ENCODE data around the gene TPH1.

TPH1 gene

DNA sequence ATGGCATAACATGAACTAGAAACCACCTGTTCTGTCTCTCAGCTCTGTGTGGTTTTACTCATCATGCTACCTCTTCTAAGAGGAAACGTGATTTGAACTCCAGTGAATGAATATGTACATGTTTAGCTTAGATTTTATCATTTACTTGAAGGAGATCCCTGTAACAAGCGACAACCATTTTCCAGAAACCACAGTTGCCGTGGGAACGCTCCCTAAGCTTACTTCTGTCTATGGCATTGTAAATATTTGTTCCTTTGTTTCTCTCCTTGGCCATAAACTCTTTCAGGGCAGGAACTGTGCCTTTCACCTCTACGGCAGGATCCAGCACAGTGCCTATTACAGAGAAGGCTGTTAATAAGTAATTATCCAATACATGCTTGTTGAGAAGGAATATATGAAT is 17.1 kb upstream of the TPH1 start:
- TF ChIP-seq POLR2A (IDR thresholded peaks at IDR 0.05; ENCODE audit: low read length), result no peak
- no peak for TF ChIP-seq GATA1 (IDR thresholded peaks at IDR 0.05; ENCODE audit: low read depth, low read length)
- DNase-seq, result no peak

DNA sequence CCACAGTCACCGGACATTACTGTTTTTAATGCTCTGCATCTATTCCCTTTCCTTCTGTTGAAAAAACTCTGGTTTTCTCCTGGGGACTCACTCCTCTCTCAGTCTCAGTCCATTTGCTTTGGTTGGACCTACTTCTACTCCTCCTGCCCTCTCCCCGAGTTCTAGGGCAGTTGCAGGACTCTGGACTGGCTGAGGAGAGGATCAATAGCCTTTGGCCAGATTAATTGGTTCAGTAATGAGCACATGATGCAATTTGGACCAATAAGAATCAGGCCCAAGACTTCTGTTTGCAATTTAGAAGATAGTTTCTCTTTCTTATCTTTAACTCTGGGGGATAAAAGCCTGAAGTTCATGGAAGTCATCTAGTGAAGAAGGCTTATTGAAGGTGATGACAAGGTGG is 15.3 kb upstream of the TPH1 start:
- no peak for DNase-seq
- no peak for TF ChIP-seq GATA1 (IDR thresholded peaks at IDR 0.05; ENCODE audit: low read depth, low read length)
- TF ChIP-seq POLR2A (IDR thresholded peaks at IDR 0.05; ENCODE audit: low read length), result no peak

DNA sequence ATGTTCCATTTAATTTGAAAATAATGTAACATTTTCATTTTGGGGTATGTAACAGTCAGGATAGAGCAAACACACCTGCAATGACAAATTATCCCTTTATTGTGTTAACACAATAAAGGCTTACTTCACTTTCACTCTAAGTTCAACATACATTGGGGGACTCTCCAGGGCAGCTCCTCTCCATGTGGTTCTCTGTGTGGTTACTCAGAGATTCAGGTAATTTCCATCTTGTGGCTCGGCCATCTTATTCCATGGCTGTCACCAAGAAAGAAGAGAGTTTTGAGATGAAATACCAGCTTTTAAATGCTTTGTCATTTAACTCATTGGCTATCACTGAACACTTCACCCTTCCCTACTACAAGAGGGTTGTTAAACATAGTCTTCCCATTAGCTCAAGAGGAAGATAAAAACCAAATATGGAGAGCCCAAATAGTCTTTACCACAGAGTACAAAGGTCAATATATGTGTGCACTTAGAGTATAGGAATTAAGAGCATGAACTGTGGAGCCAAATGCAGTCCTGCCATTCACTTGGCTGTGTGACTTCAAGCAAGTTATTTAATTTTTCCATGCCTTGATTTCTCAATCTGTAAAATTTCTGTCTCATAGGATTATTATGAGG is 10.6 kb upstream of the TPH1 start:
- no peak for TF ChIP-seq GATA1 (IDR thresholded peaks at IDR 0.05; ENCODE audit: low read depth, low read length)
- no peak for TF ChIP-seq POLR2A (IDR thresholded peaks at IDR 0.05; ENCODE audit: low read length)
- no peak for DNase-seq

DNA sequence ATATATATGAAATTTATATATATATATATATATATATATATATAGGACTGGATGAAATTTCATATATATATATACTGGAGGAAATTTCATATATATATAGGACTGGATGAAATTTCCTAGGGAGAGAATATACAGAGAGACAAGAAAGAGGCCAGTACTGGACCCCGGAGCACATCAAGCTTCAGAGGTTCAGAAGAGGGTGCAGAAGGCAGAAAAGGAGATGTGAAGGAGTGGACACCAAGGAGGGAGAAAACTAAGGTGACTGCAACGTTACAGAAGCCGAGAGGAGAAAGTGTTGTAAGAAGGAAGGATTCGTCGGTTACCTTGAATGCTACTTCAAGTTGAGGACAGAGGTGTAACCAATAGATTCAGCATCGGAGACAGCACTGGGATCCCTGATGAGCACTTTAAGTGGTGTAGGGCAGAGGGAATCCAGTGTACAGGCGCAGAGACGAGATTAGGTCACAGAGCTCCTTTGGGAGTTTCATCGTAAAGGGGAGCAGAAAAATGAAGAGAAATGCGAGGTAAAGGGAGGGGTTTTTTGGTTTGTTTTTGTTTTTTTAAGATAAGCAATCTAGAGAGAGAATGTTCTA is 8.5 kb upstream of the TPH1 start:
- no peak for DNase-seq
- TF ChIP-seq GATA1 (IDR thresholded peaks at IDR 0.05; ENCODE audit: low read depth, low read length) (no peak), POLR2A (IDR thresholded peaks at IDR 0.05; ENCODE audit: low read length) (no peak)

DNA sequence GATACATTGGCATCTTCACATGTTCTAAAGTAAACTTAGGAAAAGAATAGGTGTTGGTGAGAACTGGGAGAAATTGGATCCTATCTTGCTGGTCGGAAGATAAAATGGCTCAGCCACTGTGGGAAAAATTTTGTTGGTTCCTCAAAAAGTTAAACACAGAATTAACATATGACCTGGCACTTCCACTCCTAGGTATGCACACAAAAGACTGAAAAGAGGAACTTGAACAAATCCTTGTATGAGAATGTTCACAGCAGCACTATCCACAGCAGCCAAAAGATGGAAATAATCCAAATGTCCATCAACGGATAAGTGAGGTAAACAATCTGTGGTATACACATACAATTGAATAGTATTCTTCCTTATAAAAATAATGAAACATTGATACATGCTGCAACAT is 4.8 kb upstream of the TPH1 start:
- no peak for DNase-seq
- TF ChIP-seq POLR2A (IDR thresholded peaks at IDR 0.05; ENCODE audit: low read length) (no peak), GATA1 (IDR thresholded peaks at IDR 0.05; ENCODE audit: low read depth, low read length) (no peak)

DNA sequence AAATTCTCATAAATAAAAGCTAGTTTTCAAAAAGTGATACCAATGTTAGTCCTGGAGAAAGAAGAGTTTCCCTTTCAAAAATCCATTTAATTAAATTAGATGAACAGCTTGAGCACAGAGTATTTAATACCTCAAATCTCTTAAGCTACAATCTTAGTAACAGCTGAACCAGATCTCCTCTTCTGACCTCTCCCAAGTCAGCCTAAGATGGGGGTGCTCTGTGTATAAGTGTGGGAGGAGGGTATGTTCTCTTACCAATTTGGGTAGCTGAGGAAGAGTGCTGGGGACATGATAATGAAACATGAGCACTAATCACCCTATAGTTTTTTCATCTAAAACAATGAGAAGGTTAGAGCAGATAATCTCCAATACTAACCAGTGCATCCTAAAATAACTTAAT is 9.6 kb downstream of the TPH1 start:
- TF ChIP-seq GATA1 (IDR thresholded peaks at IDR 0.05; ENCODE audit: low read depth, low read length) (no peak), POLR2A (IDR thresholded peaks at IDR 0.05; ENCODE audit: low read length) (no peak)
- no peak for DNase-seq

DNA sequence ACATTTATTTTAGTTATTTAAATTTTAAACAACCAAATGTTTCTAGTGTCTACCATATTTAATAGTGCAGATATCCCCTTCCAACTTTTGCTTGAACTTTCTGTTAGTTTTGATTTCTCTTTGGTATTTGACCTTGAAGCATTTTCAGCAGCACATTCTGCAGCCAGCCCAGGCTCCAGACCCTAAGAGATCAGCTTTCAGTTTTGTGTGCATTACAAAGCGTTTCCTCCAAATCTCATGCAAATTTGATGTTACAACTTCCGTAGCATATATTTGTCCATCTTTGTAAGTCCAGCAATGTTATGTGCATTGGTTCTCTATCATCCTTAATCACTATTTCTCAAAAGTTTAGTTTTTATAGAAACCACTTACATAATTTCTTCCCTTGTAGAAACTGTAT is 18.6 kb downstream of the TPH1 start:
- TF ChIP-seq GATA1 (IDR thresholded peaks at IDR 0.05; ENCODE audit: low read depth, low read length) (no peak), POLR2A (IDR thresholded peaks at IDR 0.05; ENCODE audit: low read length) (no peak)
- DNase-seq, result no peak

DNA sequence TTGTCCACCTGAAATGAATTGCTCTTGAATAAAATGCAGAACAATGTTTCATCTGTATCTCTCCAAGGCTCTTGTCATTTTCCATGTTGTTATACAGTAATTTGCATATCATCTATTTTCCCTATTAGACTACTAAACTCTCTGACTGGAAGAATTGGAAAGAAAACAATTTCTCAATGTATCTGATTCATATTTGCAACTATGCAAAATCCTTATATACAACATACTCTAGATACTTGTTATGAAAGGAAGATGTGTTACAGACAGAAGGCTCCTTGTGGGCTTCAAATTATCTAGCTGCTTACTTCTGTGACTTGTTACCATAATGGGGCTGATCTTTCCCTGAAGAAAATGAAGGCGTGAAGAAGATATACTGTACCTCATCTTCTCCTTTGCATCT is 23.6 kb downstream of the TPH1 start:
- TF ChIP-seq GATA1 (IDR thresholded peaks at IDR 0.05; ENCODE audit: low read depth, low read length) (no peak), POLR2A (IDR thresholded peaks at IDR 0.05; ENCODE audit: low read length) (no peak)
- DNase-seq, result no peak

DNA sequence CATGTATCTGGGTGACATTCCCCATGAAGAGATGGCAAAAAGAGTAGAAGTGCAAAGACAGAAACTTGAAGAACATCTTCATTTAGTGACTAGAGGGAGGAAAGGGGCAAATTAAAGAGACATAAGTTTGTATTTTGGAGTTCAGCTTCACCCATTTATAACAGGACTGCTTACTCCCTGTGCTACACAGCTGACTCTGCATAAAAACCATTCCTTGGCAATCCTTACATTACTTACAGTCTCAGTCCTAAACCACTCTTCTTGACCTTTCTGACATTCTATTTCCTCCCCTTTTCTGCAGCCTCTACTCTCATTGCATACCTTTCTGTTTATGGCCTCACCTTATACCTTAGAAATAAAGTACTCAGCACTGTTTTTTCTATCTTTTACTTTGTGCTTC is 26.4 kb downstream of the TPH1 start:
- TF ChIP-seq POLR2A (IDR thresholded peaks at IDR 0.05; ENCODE audit: low read length), result no peak
- TF ChIP-seq GATA1 (IDR thresholded peaks at IDR 0.05; ENCODE audit: low read depth, low read length), result no peak
- DNase-seq, result no peak

DNA sequence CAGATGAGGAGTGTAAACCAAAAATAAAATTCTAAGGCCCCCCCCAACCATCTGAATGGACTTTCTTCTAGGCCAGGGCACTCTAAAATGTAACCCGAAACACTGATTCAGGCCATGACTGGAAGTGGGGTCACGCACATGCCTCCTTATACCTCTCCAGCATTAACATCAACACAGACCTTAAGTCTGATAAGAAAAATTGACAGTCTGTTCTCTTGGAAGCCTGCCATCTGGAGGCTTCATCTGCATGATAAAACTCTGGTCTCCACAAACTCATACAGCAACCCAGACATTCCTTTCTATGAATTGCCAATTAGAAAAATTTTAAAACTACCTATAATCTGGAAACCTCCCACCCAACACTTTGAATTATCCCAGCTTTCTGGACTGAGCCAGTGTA is 29.3 kb downstream of the TPH1 start:
- DNase-seq, result peak; percentile 77 to 88
- no peak for TF ChIP-seq GATA1 (IDR thresholded peaks at IDR 0.05; ENCODE audit: low read depth, low read length)
- no peak for TF ChIP-seq POLR2A (IDR thresholded peaks at IDR 0.05; ENCODE audit: low read length)

DNA sequence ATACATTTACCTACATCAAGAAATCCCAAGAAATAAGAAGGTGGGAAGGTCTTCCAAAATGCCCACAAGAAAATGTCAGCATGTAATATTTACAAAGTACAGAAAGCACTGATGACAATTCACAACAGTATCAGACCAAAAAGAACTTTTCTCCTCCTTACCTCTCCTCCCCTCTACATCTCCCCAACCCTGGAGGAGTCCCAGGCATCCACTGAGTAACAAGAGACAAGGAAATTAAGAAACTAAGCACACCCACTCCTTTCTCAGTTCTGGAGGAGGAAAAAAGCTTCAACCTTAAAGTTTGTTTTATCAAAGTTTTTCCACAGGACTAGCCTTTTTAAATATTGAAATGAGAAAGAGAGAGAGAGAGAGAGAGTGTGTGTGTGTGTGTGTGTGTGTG is 31.2 kb downstream of the TPH1 start:
- DNase-seq, result no peak
- TF ChIP-seq GATA1 (IDR thresholded peaks at IDR 0.05; ENCODE audit: low read depth, low read length), result no peak
- TF ChIP-seq POLR2A (IDR thresholded peaks at IDR 0.05; ENCODE audit: low read length), result no peak

DNA sequence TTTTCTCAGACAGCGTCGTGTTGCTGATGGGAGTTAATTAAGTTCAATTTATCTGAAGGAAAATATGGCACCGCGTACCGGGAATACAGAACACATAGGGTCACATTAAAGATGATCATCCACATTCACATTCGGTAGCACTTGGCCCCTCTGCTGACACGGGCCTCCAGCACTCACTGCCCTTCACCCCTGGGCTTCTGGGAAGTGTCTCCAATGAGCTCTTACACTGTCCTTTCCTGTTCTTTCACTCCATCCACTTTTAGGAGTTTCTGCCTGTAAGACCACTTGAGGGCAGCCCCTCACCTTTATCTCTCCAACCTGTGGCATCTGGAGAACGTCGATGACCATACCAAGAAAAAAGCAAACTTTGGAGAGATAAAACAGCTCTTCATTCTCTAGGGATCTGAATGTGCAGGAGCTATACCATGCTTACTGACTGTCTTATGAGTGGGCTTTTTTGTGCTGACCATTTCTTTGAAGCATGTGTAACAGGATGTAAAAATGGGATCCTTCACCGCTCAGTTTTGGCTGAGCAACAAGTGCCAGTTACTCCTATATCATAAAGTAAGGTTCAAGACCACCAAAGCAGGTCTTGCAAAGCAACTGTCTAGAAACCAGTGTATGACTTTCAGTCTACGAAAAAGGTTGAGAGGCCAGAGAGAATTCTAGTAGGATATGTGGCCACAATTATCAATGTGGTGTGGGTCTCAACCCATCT is 32.1 kb downstream of the TPH1 start:
- peak in 1 of 2 experiments; percentile 36 for DNase-seq
- no peak for TF ChIP-seq GATA1 (IDR thresholded peaks at IDR 0.05; ENCODE audit: low read depth, low read length)
- TF ChIP-seq POLR2A (IDR thresholded peaks at IDR 0.05; ENCODE audit: low read length), result no peak

DNA sequence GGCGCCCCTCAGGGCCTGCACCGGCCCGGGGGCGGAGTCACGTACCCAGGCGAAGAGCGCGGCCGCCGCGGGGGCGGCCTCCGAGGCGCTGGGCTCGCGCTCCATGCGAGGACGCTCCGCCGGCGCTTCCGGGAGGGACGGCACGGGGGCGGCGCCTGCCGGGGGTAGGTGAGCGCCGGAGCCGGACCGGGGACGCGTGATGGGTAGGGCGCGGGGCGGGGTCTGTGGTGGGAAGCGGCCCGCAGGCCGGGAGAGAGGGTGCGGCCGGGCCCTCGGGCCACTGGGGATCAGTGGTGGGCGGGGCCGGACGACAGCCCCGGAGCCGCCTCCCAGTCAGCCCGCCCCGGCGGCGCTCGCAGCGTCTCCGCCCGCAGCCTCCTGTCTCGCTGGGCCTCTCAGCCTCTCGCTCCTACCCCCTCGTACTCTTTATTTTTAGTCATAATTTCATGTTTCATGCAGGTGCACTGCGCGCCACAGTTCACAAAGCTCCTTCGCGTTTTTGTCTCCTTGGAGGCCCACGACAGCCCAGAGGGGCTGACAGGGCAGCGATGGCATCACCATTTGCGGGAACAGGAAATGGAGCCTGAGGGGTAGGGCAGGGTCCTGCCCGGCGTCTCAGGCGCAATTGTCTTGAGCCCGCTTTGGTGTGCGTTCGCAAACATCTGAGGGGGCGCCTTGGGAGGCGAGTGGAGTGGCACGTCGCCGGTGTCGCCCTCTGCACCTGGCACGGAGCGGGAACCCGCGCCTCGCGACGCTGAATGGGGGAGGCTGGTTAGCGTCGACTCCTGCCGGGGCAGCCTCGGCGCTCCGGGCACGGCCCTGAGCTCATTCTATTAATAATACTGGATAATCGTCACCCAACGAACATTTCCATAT is 32.9 kb downstream of the TPH1 start, which contains the start of gene SERGEF:
Gene SERGEF, minus strand, starts transcription at position 142 of the 876 bp plus-strand sequence. Its CDS starts 37 bp downstream, at position 105.
- TF ChIP-seq POLR2A (IDR thresholded peaks at IDR 0.05; ENCODE audit: low read length), result peak; percentile 95
- TF ChIP-seq GATA1 (IDR thresholded peaks at IDR 0.05; ENCODE audit: low read depth, low read length), result no peak
- DNase-seq, result peak; percentile 93 to 95

All from erythroblast (primary cell).